ENCODE data around the gene DHRS7C.
"Not testable (repeated sequence)": the region's sequence is repeated elsewhere in the genome, so short reads cannot be mapped to it uniquely, and the experiment has no call there.

DHRS7C gene

GRCh38 chr17:9810100-9810949 is 18.9 kb upstream of the DHRS7C start:
- no peak for DNase-seq (ENCODE audit: low read depth in 2 of 2)

- no peak for DNase-seq (ENCODE audit: low read depth in 2 of 2)
Observed at GRCh38 chr17:9809409-9809808, 18.0 kb upstream of the DHRS7C start.

- DNase-seq (ENCODE audit: low read depth in 2 of 2) = no peak
Observed at GRCh38 chr17:9806699-9807098, 15.3 kb upstream of the DHRS7C start.

- no peak for DNase-seq (ENCODE audit: low read depth in 2 of 2)
Observed at GRCh38 chr17:9805769-9806168, 14.4 kb upstream of the DHRS7C start.

GRCh38 chr17:9802697-9803096 is 11.3 kb upstream of the DHRS7C start:
- no peak for DNase-seq (ENCODE audit: low read depth in 2 of 2)

- no peak for DNase-seq (ENCODE audit: low read depth in 2 of 2)
Observed at GRCh38 chr17:9802294-9802693, 10.9 kb upstream of the DHRS7C start.

- DNase-seq (ENCODE audit: low read depth in 2 of 2) = no peak
Observed at GRCh38 chr17:9801505-9801904, 10.1 kb upstream of the DHRS7C start.

GRCh38 chr17:9798724-9799123 is 7.3 kb upstream of the DHRS7C start:
- no peak for DNase-seq (ENCODE audit: low read depth in 2 of 2)

- no peak for DNase-seq (ENCODE audit: low read depth in 2 of 2)
Observed at GRCh38 chr17:9798008-9798407, 6.6 kb upstream of the DHRS7C start.

- DNase-seq (ENCODE audit: low read depth in 2 of 2) = no peak
Observed at GRCh38 chr17:9792181-9792840, 919 bp upstream of the DHRS7C start.

- DNase-seq (ENCODE audit: low read depth in 2 of 2) = no peak
Observed at GRCh38 chr17:9790316-9790715, 1.1 kb downstream of the DHRS7C start.

GRCh38 chr17:9788601-9789000 is 2.8 kb downstream of the DHRS7C start:
- no peak for DNase-seq (ENCODE audit: low read depth in 2 of 2)

- no peak for DNase-seq (ENCODE audit: low read depth in 2 of 2)
Observed at GRCh38 chr17:9784544-9784943, 6.8 kb downstream of the DHRS7C start.

GRCh38 chr17:9783465-9783864 is 7.9 kb downstream of the DHRS7C start:
- DNase-seq (ENCODE audit: low read depth in 2 of 2) = not testable (repeated sequence)

GRCh38 chr17:9783050-9783449 is 8.3 kb downstream of the DHRS7C start:
- DNase-seq (ENCODE audit: low read depth in 2 of 2) = no peak

GRCh38 chr17:9780552-9780951 is 10.8 kb downstream of the DHRS7C start:
- DNase-seq (ENCODE audit: low read depth in 2 of 2) = no peak

GRCh38 chr17:9776911-9777310 is 14.5 kb downstream of the DHRS7C start:
- DNase-seq (ENCODE audit: low read depth in 2 of 2) = no peak

GRCh38 chr17:9772658-9773057 is 18.7 kb downstream of the DHRS7C start:
- DNase-seq (ENCODE audit: low read depth in 2 of 2) = no peak

GRCh38 chr17:9771465-9771864 is 19.9 kb downstream of the DHRS7C start:
- DNase-seq (ENCODE audit: low read depth in 2 of 2) = no peak

GRCh38 chr17:9769036-9769695 is 22.2 kb downstream of the DHRS7C start:
- DNase-seq (ENCODE audit: low read depth in 2 of 2) = no peak

GRCh38 chr17:9768381-9768934 is 22.9 kb downstream of the DHRS7C start:
- DNase-seq (ENCODE audit: low read depth in 2 of 2) = no peak

GRCh38 chr17:9767432-9767991 is 23.9 kb downstream of the DHRS7C start:
- DNase-seq (ENCODE audit: low read depth in 2 of 2) = no peak

All from stimulated activated CD8-positive, alpha-beta memory T cell treated with anti-CD3 and anti-CD28 coated beads, Interleukin-7, amount 100 ng/mL, for 1 hour (primary cell).